Neuronal stem cell (in vitro differentiated cells): ENCODE results near the gene GJA5.
A peak's percentile ranks its signal among the peaks of the same experiment; 100 is the strongest.
"Not testable (repeated sequence)": the region's sequence is repeated elsewhere in the genome, so short reads cannot be mapped to it uniquely, and the experiment has no call there.

ENCODE experiments used
- DNase-seq: peaks from one replicate; pipeline ENCODE4 v3.0.0-alpha.2; 2013; ENCODE audit warnings: low spot score
- H2AFZ ChIP-seq: one replicate; pipeline ENCODE4 v1.6.1; 2013; ENCODE audit warnings: mild to moderate bottlenecking, low read length, inconsistent platforms
- H2AK5ac ChIP-seq: 2 replicates; pipeline ENCODE4 v1.6.1; 2013; ENCODE audit warnings: low read depth, mild to moderate bottlenecking, inconsistent platforms, low read length, moderate library complexity, mixed read lengths
- H2BK120ac ChIP-seq: 2 replicates; pipeline ENCODE4 v1.6.1; 2013; ENCODE audit warnings: low read depth, mild to moderate bottlenecking, inconsistent platforms, low read length, moderate library complexity, mixed read lengths
- H2BK12ac ChIP-seq: one replicate; pipeline ENCODE4 v1.6.1; 2013; ENCODE audit warnings: low read length, inconsistent platforms
- H2BK15ac ChIP-seq: 2 replicates; pipeline ENCODE4 v1.6.1; 2013; ENCODE audit warnings: mild to moderate bottlenecking, low read length, inconsistent platforms, mixed read lengths
- H2BK5ac ChIP-seq: one replicate; pipeline ENCODE4 v1.6.1; 2013; ENCODE audit warnings: inconsistent platforms, mild to moderate bottlenecking, low read length, moderate library complexity
- H3K14ac ChIP-seq: one replicate; pipeline ENCODE4 v1.6.1; 2013; ENCODE audit warnings: low read length, inconsistent platforms
- H3K18ac ChIP-seq: 2 replicates; pipeline ENCODE4 v1.6.1; 2013; ENCODE audit warnings: low read length, inconsistent platforms
- H3K23ac ChIP-seq: 2 replicates; pipeline ENCODE4 v1.6.1; 2013; ENCODE audit warnings: low read depth, mild to moderate bottlenecking, mixed read lengths, low read length, inconsistent platforms; ENCODE audit not compliant: poor library complexity
- H3K27ac ChIP-seq: replicated peaks from 3 replicates; pipeline ENCODE4 v1.5.1; 2013; ENCODE audit warnings: low read length, inconsistent platforms
- H3K27me3 ChIP-seq, 3 experiments: 2 replicates each; pipeline ENCODE4 v1.6.1; 2013; ENCODE audit warnings: low read length in 3 of 3, mild to moderate bottlenecking in 2 of 3, inconsistent platforms in 1 of 3, low read depth in 1 of 3, mixed read lengths in 1 of 3, moderate library complexity in 1 of 3; ENCODE audit not compliant: control insufficient read depth in 3 of 3, insufficient read depth in 3 of 3
- H3K36me3 ChIP-seq, 2 donors: replicated peaks in 1 of 2; 2 replicates each; pipeline ENCODE4 v1.6.1; 2013; ENCODE audit warnings: low read length in 2 of 2; ENCODE audit not compliant: control insufficient read depth in 2 of 2, insufficient read depth in 2 of 2
- H3K4ac ChIP-seq: 2 replicates; pipeline ENCODE4 v1.6.1; 2013; ENCODE audit warnings: inconsistent platforms, mild to moderate bottlenecking, low read length, moderate library complexity
- H3K4me1 ChIP-seq, 2 donors: 1 replicate in 1 of 2; 2 replicates in 1 of 2; pipeline ENCODE4 v1.6.1; 2013; ENCODE audit warnings: low read length in 2 of 2, low read depth in 1 of 2; ENCODE audit not compliant: control insufficient read depth in 2 of 2, insufficient read depth in 1 of 2
- H3K4me2 ChIP-seq: one replicate; pipeline ENCODE4 v1.6.1; 2013; ENCODE audit warnings: mild to moderate bottlenecking, low read length, inconsistent platforms; ENCODE audit not compliant: insufficient read depth, poor library complexity, severe bottlenecking
- H3K4me3 ChIP-seq, 2 donors: 2 replicates each; pipeline ENCODE4 v1.5.1; 2013; ENCODE audit warnings: low read length in 2 of 2, mild to moderate bottlenecking in 2 of 2, inconsistent platforms in 1 of 2, moderate library complexity in 1 of 2
- H3K79me1 ChIP-seq: one replicate; pipeline ENCODE4 v1.6.1; 2013; ENCODE audit warnings: low read depth, mild to moderate bottlenecking, inconsistent platforms, low read length, moderate library complexity
- H3K9ac ChIP-seq: one replicate; pipeline ENCODE4 v1.6.1; 2013; ENCODE audit warnings: mild to moderate bottlenecking, low read depth, low read length, inconsistent platforms; ENCODE audit not compliant: poor library complexity
- H3K9me3 ChIP-seq, 2 donors: replicated peaks in 1 of 2; 2 replicates each; pipeline versions ENCODE3 to v1.6.1; 2013; ENCODE audit warnings: low read length in 2 of 2, mild to moderate bottlenecking in 2 of 2, inconsistent platforms in 1 of 2, low read depth in 1 of 2, mixed read lengths in 1 of 2, moderate library complexity in 1 of 2; ENCODE audit not compliant: control insufficient read depth in 2 of 2, insufficient read depth in 1 of 2
- H4K8ac ChIP-seq: one replicate; pipeline ENCODE4 v1.6.1; 2013; ENCODE audit warnings: low read depth, mild to moderate bottlenecking, inconsistent platforms, low read length, moderate library complexity
- H4K91ac ChIP-seq: one replicate; pipeline ENCODE4 v1.6.1; 2013; ENCODE audit warnings: low read length, low read depth, mild to moderate bottlenecking, inconsistent platforms; ENCODE audit not compliant: poor library complexity
- whole genome bisulfite sequencing, 2 donors: extraction: QIAGEN DNeasy Blood & Tissue Kit; methylation state at CpG; one replicate each; pipeline ENCODE4 v1.1.7; 2013; ENCODE audit warnings: missing lambda C conversion rate in 2 of 2, mixed read lengths in 1 of 2; ENCODE audit not compliant: insufficient read length in 2 of 2, insufficient replicate concordance in 1 of 2; ENCODE audit errors: extremely low coverage in 2 of 2; 5-methylcytosine and 5-hydroxymethylcytosine counted together

GJA5 gene

DNA sequence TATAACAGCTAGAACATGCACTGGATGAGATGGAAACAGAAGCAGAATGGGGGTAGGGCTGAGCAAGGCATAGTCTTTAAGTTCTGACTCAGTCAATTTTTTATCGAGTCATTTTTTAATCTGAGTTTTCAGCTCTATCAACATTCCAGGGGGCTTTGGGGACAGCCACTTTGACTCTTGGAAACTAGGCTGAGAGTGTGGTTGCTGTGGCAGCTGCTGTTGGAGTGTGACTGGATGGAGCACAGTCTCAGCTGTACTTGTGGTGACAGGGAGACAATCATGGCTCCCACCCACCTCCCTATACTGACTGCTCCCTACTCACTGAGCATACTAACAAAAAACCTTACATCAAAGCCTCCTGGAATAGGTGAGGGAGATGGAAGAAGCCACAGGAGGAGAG is 25.0 kb downstream of the GJA5 start:
- Histone ChIP-seq H3K9me3 (peaks cover 0 to 1% of the 10 kb centered on the region in 2 donors), H3K4ac (no peak overlapping the region), H2AFZ (no peak overlapping the region), H3K18ac (no peak overlapping the region), H2AK5ac (no peak overlapping the region), H3K4me1 (no peaks in the 10 kb centered on the region), H2BK15ac (no peak overlapping the region), H2BK120ac (no peak overlapping the region), H3K23ac (no peak overlapping the region), H3K27ac (no peak overlapping the region), H3K4me2 (no peak overlapping the region), H4K91ac (no peak overlapping the region), H2BK12ac (no peak overlapping the region), H3K27me3 (peaks cover 0 to 5% (median 1%) of the 10 kb centered on the region in 3 experiments), H3K79me1 (no peaks in the 10 kb centered on the region), H3K36me3 (no peaks in the 10 kb centered on the region), H3K9ac (no peak overlapping the region), H2BK5ac (no peak overlapping the region), H3K4me3 (no peak overlapping the region), H4K8ac (no peak overlapping the region), H3K14ac (no peak overlapping the region)
- no peak for DNase-seq
- WGBS, 2 donors, result no CpG with 5 or more reads among the region's 1 CpG

DNA sequence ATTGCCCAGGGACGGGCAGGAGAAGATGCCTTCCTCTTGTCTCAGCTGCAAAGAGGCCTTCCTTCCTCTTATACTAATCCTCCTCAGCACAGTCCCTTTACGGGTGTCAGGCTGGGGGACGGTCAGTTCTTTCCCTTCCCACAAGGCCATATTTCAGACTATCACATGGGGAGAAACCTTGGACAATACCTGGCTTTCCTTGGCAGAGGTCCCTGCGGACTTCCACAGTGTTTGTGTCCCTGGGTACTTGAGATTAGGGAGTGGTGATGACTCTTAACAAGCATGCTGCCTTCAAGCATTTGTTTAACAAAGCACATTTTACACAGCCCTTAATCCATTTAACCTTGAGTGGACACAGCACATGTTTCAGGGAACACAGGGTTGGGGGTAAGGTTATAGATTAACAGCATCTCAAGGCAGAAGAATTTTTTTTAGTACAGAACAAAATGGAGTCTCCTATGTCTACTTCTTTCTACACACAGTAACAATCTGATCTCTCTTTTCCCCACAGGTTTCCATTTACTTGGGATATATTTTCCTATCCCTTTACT is 26.0 kb downstream of the GJA5 start:
- not testable (repeated sequence) for H3K36me3 ChIP-seq, H4K8ac ChIP-seq, H3K4me1 ChIP-seq, H2AFZ ChIP-seq, H2AK5ac ChIP-seq, H3K9ac ChIP-seq, DNase-seq, H2BK12ac ChIP-seq, H3K18ac ChIP-seq, H3K4ac ChIP-seq, H3K14ac ChIP-seq, H2BK120ac ChIP-seq, H3K79me1 ChIP-seq, H3K27me3 ChIP-seq, H4K91ac ChIP-seq, H3K4me3 ChIP-seq, H3K27ac ChIP-seq, H3K9me3 ChIP-seq, H2BK15ac ChIP-seq, H3K4me2 ChIP-seq, H3K23ac ChIP-seq, H2BK5ac ChIP-seq
- no CpG with 5 or more reads among the region's 4 CpGs for WGBS, 2 donors

DNA sequence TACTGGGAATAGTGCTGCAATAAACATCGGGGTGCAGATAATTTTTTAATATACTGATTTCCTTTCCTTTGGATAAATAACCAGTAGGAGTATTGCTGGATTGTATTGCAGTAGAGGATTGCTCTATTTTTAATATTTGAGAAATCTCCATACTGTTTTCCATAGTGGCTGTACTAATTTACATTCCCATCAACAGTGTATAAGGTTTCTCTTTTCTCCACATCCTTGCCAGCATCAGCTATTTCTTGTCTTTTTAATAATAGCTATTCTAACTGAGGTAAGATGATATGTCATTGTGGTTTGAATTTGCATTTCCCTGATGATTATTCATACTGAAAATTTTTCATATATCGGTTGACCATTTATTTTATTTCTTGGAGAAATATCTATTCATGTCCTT is 31.1 kb downstream of the GJA5 start:
- no peak overlapping the region for H3K4ac ChIP-seq
- no peaks in the 10 kb centered on the region for H3K27me3 ChIP-seq
- no peaks in the 10 kb centered on the region for H3K9me3 ChIP-seq
- H2AFZ ChIP-seq, result no peak overlapping the region
- H3K14ac ChIP-seq, result no peak overlapping the region
- no peak overlapping the region for H2BK15ac ChIP-seq
- H4K8ac ChIP-seq, result no peak overlapping the region
- WGBS, 2 donors, result no CpG with 5 or more reads among the region's 2 CpGs
- H3K23ac ChIP-seq, result no peak overlapping the region
- no peak overlapping the region for H3K4me3 ChIP-seq
- H3K4me2 ChIP-seq, result no peak overlapping the region
- no peak overlapping the region for H4K91ac ChIP-seq
- no peak overlapping the region for H2BK5ac ChIP-seq
- no peak overlapping the region for H3K27ac ChIP-seq
- H3K79me1 ChIP-seq, result no peaks in the 10 kb centered on the region
- H3K9ac ChIP-seq, result no peak overlapping the region
- H3K36me3 ChIP-seq, result no peaks in the 10 kb centered on the region
- no peak overlapping the region for H2BK12ac ChIP-seq
- no peak overlapping the region for H2BK120ac ChIP-seq
- no peak for DNase-seq
- no peak overlapping the region for H2AK5ac ChIP-seq
- no peak overlapping the region for H3K18ac ChIP-seq
- H3K4me1 ChIP-seq, result peaks cover 3 to 9% of the 10 kb centered on the region in 2 donors

DNA sequence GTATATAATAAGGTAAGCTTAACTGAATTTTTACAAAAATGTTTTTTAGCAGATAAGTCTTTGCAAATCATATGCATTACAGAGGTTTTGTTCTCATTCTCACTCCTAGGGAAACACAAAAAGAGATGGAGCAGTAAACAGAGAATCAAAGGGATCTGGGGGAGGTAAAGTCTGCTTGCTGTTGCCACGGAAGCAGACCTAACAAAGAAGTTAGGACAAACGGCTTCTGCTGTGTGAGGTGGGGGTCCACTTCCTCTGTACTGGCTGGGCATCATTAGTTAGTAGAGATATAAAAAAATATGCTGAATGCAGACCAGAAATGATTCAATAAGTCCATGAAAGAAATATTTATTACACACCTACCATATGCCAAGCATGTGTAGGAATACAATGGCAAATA is 34.2 kb downstream of the GJA5 start:
- H3K36me3 ChIP-seq, result no peaks in the 10 kb centered on the region
- H3K27ac ChIP-seq, result no peak overlapping the region
- no peak overlapping the region for H3K4me3 ChIP-seq
- no peak overlapping the region for H2BK15ac ChIP-seq
- no peaks in the 10 kb centered on the region for H3K27me3 ChIP-seq
- no CpG with 5 or more reads among the region's 2 CpGs for WGBS, 2 donors
- no peak overlapping the region for H2BK120ac ChIP-seq
- H3K4me2 ChIP-seq, result no peak overlapping the region
- no peak for DNase-seq
- no peak overlapping the region for H2AK5ac ChIP-seq
- H3K79me1 ChIP-seq, result no peaks in the 10 kb centered on the region
- H3K23ac ChIP-seq, result no peak overlapping the region
- no peak overlapping the region for H4K8ac ChIP-seq
- H3K9me3 ChIP-seq, result no peaks in the 10 kb centered on the region
- no peak overlapping the region for H3K4ac ChIP-seq
- no peak overlapping the region for H3K14ac ChIP-seq
- H2BK12ac ChIP-seq, result no peak overlapping the region
- H3K4me1 ChIP-seq, result peaks cover 3 to 9% of the 10 kb centered on the region in 2 donors
- no peak overlapping the region for H3K18ac ChIP-seq
- no peak overlapping the region for H2BK5ac ChIP-seq
- H2AFZ ChIP-seq, result peak overlapping the region; percentile 50
- H3K9ac ChIP-seq, result no peak overlapping the region
- no peak overlapping the region for H4K91ac ChIP-seq
